ENCODE results near the gene FAM20C. TPM values are rescaled to one million over a fixed set of nuclear protein-coding genes. Genes with fewer than 3 reads are reported as not detected.
"Not testable (repeated sequence)": the region's sequence is repeated elsewhere in the genome, so short reads cannot be mapped to it uniquely, and the experiment has no call there.

Gene FAM20C
- total RNA-seq, 1 donor from 2014 or later, result 0.70 TPM

- intact Hi-C loops (cut with micrococcal nuclease), result no loop called here
Observed at GRCh38 chr7:191105-191980, 1.0 kb upstream of the FAM20C start.

GRCh38 chr7:192701-193480 is 520 bp downstream of the FAM20C start:
- intact Hi-C loops (cut with micrococcal nuclease), result no loop called here

GRCh38 chr7:193481-194251 is 1.3 kb downstream of the FAM20C start:
- intact Hi-C loops (cut with micrococcal nuclease), result no loop called here

- intact Hi-C loops (cut with micrococcal nuclease), result no loop called here
Observed at GRCh38 chr7:194252-195009, 2.1 kb downstream of the FAM20C start.

GRCh38 chr7:195010-195829 is 2.8 kb downstream of the FAM20C start:
- intact Hi-C loops (cut with micrococcal nuclease), result no loop called here

- intact Hi-C loops (cut with micrococcal nuclease), result no loop called here
Observed at GRCh38 chr7:195830-196128, 3.4 kb downstream of the FAM20C start.

- intact Hi-C loops (cut with micrococcal nuclease), result no loop called here
Observed at GRCh38 chr7:196283-196682, 3.9 kb downstream of the FAM20C start.

- intact Hi-C loops (cut with micrococcal nuclease), result no loop called here
Observed at GRCh38 chr7:196778-197321, 4.5 kb downstream of the FAM20C start.

- intact Hi-C loops (cut with micrococcal nuclease), result no loop called here
Observed at GRCh38 chr7:197413-198335, 5.3 kb downstream of the FAM20C start.

- intact Hi-C loops (cut with micrococcal nuclease), result no loop called here
Observed at GRCh38 chr7:199483-200249, 7.3 kb downstream of the FAM20C start.

GRCh38 chr7:200290-200689 is 7.9 kb downstream of the FAM20C start:
- intact Hi-C loops (cut with micrococcal nuclease), result no loop called here

GRCh38 chr7:200704-201103 is 8.3 kb downstream of the FAM20C start:
- intact Hi-C loops (cut with micrococcal nuclease), result no loop called here

- intact Hi-C loops (cut with micrococcal nuclease), result no loop called here
Observed at GRCh38 chr7:204326-204725, 12.0 kb downstream of the FAM20C start.

GRCh38 chr7:205115-206010 is 13.0 kb downstream of the FAM20C start:
- intact Hi-C loops (cut with micrococcal nuclease), result no loop called here

GRCh38 chr7:206351-206750 is 14.0 kb downstream of the FAM20C start:
- intact Hi-C loops (cut with micrococcal nuclease), result not testable (repeated sequence)

- intact Hi-C loops (cut with micrococcal nuclease), result no loop called here
Observed at GRCh38 chr7:207418-208129, 15.2 kb downstream of the FAM20C start.
